ENCODE data around the gene ZC3H18. TPM values are rescaled to one million over a fixed set of nuclear protein-coding genes. Genes with fewer than 3 reads are reported as not detected.
"Not testable (repeated sequence)": the region's sequence is repeated elsewhere in the genome, so short reads cannot be mapped to it uniquely, and the experiment has no call there.

The ZC3H18 gene
- total RNA-seq, 1 experiment from 2014 or later = 57.8 TPM

GRCh38 chr16:88609426-88609825 lies 39.2 kb downstream of the ZC3H18 start:
- H3K27me3 ChIP-seq (ENCODE audit: insufficient read depth, low read length); H2AFZ ChIP-seq (ENCODE audit: low read depth, low read length, poor library complexity, severe bottlenecking); CTCF ChIA-PET; RAD21 ChIA-PET (ENCODE audit: low non-redundant PET in 1 of 2, low total read pairs in 2 of 2, uncharacterized antibody in 2 of 2, unreplicated experiment in 2 of 2); POLR2A ChIA-PET; H3K4me1 ChIP-seq (ENCODE audit: control insufficient read depth in 1 of 2, insufficient read depth in 2 of 2, low read length in 2 of 2); H3K9me3 ChIP-seq (ENCODE audit: control insufficient read depth in 1 of 2, insufficient read depth in 1 of 2, low read depth in 1 of 2, low read length in 2 of 2); intact Hi-C loops (cut with micrococcal nuclease); DNase-seq (ENCODE audit: low read depth, low spot score); H3K9me2 ChIP-seq (ENCODE audit: insufficient read depth); H3K4me3 ChIP-seq (replicated peaks in 1 of 2; ENCODE audit: low read depth in 1 of 2, low read length in 2 of 2); H3K9ac ChIP-seq (ENCODE audit: low read length); H3K27ac ChIP-seq (ENCODE audit: low read depth, low read length); H3K4me2 ChIP-seq (ENCODE audit: low read length); H4K20me1 ChIP-seq (ENCODE audit: insufficient read depth); ATAC-seq; BruUV-seq (replicated peaks): not testable (repeated sequence)
- peaks cover 41% of the 10 kb centered on the region for H3K79me2 ChIP-seq (ENCODE audit: insufficient read depth, low read length)
- H3K36me3 ChIP-seq (ENCODE audit: control insufficient read depth in 1 of 2, insufficient read depth in 2 of 2, low read length in 2 of 2) = peaks cover 29 to 59% of the 10 kb centered on the region in 2 experiments; a peak in 3 of 4 replicates

- no peaks in the 10 kb centered on the region for H3K9me2 ChIP-seq (ENCODE audit: insufficient read depth)
- H3K9ac ChIP-seq (ENCODE audit: low read length) = no peak overlapping the region
- RAD21 ChIA-PET (ENCODE audit: low non-redundant PET in 1 of 2, low total read pairs in 2 of 2, uncharacterized antibody in 2 of 2, unreplicated experiment in 2 of 2) = no interaction called here
- TF ChIP-seq ELF1 (IDR thresholded peaks at IDR 0.05; ENCODE audit: borderline replicate concordance, low read depth) (no peak), CTCF (IDR thresholded peaks at IDR 0.05 in 2 of 3, conservative IDR thresholded peaks at IDR 0.05 in 1 of 3; ENCODE audit: borderline replicate concordance in 1 of 3, insufficient read depth in 1 of 3, low read depth in 2 of 3, low read length in 2 of 3) (peak in 2 of 3 experiments; percentile 33 to 38; a peak in 3 of 6 replicates), YY1 (IDR thresholded peaks at IDR 0.05; ENCODE audit: extremely low read depth, insufficient replicate concordance, low read depth, low read length) (no peak), ATF3 (IDR thresholded peaks at IDR 0.05) (no peak), EZH2phosphoT487 (IDR thresholded peaks at IDR 0.05; ENCODE audit: borderline replicate concordance) (no peak), ZFX (IDR thresholded peaks at IDR 0.05) (no peak), MAX (IDR thresholded peaks at IDR 0.05) (no peak), ZBTB33 (IDR thresholded peaks at IDR 0.05; ENCODE audit: extremely low read depth, insufficient replicate concordance, low read length) (no peak)
- H4K20me1 ChIP-seq (ENCODE audit: insufficient read depth) = peaks cover 9% of the 10 kb centered on the region; the same call in 1 of the 2 replicates
- intact Hi-C loops (cut with micrococcal nuclease) = no loop called here
- 0 out of 2 replicates have a peak, but pooled peaks have one; percentile 55 for ATAC-seq
- no peak overlapping the region for H3K27ac ChIP-seq (ENCODE audit: low read depth, low read length)
- POLR2A ChIA-PET = no interaction called here
- BruUV-seq (replicated peaks) = no TSS peak
- peaks cover 47% of the 10 kb centered on the region for H3K79me2 ChIP-seq (ENCODE audit: insufficient read depth, low read length)
- H3K9me3 ChIP-seq (ENCODE audit: control insufficient read depth in 1 of 2, insufficient read depth in 1 of 2, low read depth in 1 of 2, low read length in 2 of 2) = no peaks in the 10 kb centered on the region
- no peak overlapping the region for H2AFZ ChIP-seq (ENCODE audit: low read depth, low read length, poor library complexity, severe bottlenecking)
- CTCF ChIA-PET = no interaction called here
- H3K4me1 ChIP-seq (ENCODE audit: control insufficient read depth in 1 of 2, insufficient read depth in 2 of 2, low read length in 2 of 2) = no peaks in the 10 kb centered on the region
- no peaks in the 10 kb centered on the region for H3K27me3 ChIP-seq (ENCODE audit: insufficient read depth, low read length)
- H3K4me2 ChIP-seq (ENCODE audit: low read length) = no peak overlapping the region
- no peak for DNase-seq (ENCODE audit: low read depth, low spot score)
- no peak overlapping the region for H3K4me3 ChIP-seq (replicated peaks in 1 of 2; ENCODE audit: low read depth in 1 of 2, low read length in 2 of 2)
- H3K36me3 ChIP-seq (ENCODE audit: control insufficient read depth in 1 of 2, insufficient read depth in 2 of 2, low read length in 2 of 2) = peaks cover 24 to 59% of the 10 kb centered on the region in 2 experiments; a peak in 3 of 4 replicates
Observed at GRCh38 chr16:88610080-88610479, 39.9 kb downstream of the ZC3H18 start.
